Osteocyte (in vitro differentiated cells): ENCODE data around the gene IL1R2. TPM values are rescaled to one million over a fixed set of nuclear protein-coding genes. Genes with fewer than 3 reads are reported as not detected.

Experiments
- DNase-seq: peaks from one replicate; pipeline ENCODE4 v3.0.0; 2021; ENCODE audit warnings: mixed read lengths; ENCODE audit not compliant: unreplicated experiment; ENCODE audit errors: extremely low spot score
- H3K27ac Mint-ChIP-seq: one replicate; pipeline ENCODE4 v1.8.0; 2021; ENCODE audit warnings: mild to moderate bottlenecking, mixed read lengths; ENCODE audit not compliant: unreplicated experiment
- H3K27me3 Mint-ChIP-seq: one replicate; pipeline ENCODE4 v1.8.0; 2021; ENCODE audit warnings: mixed read lengths; ENCODE audit not compliant: unreplicated experiment
- H3K36me3 Mint-ChIP-seq: one replicate; pipeline ENCODE4 v1.8.0; 2021; ENCODE audit warnings: mixed read lengths; ENCODE audit not compliant: unreplicated experiment
- H3K4me1 Mint-ChIP-seq: one replicate; pipeline ENCODE4 v1.8.0; 2021; ENCODE audit warnings: mixed read lengths; ENCODE audit not compliant: unreplicated experiment
- H3K4me3 Mint-ChIP-seq: one replicate; pipeline ENCODE4 v1.8.0; 2021; ENCODE audit warnings: mild to moderate bottlenecking, moderate library complexity, mixed read lengths; ENCODE audit not compliant: unreplicated experiment
- H3K9me3 Mint-ChIP-seq: one replicate; pipeline ENCODE4 v1.8.0; 2021; ENCODE audit warnings: mixed read lengths; ENCODE audit not compliant: unreplicated experiment
- CTCF ChIP-seq: fragments of 200-600 bp; sonication (generic); IDR thresholded peaks from 2 replicates; pipeline ENCODE4 v1.5.0; 2021; ENCODE audit warnings: antibody characterized with exemption, mild to moderate bottlenecking, moderate library complexity
- total RNA-seq: library from RNA; stranded (reverse); gene quantifications from 2 replicates; pipeline ENCODE4 v1.2.1, GENCODE V29; 2021

IL1R2 gene
- total RNA-seq, 1 donor from 2014 or later, result not detected

- no peak for TF ChIP-seq CTCF
- peaks cover 5% of the 10 kb centered on the region for H3K36me3 Mint-ChIP-seq
- no peak overlapping the region for H3K27ac Mint-ChIP-seq
Measured at GRCh38 chr2:101969723-101970122, 22.0 kb upstream of the IL1R2 start.

GRCh38 chr2:101970901-101971300 is 20.9 kb upstream of the IL1R2 start:
- no peak for DNase-seq
- Mint-ChIP-seq H3K36me3 (peaks cover 5% of the 10 kb centered on the region), H3K27me3 (no peaks in the 10 kb centered on the region), H3K4me3 (no peak overlapping the region), H3K9me3 (peaks cover 16% of the 10 kb centered on the region), H3K27ac (no peak overlapping the region), H3K4me1 (peaks cover 39% of the 10 kb centered on the region)
- TF ChIP-seq CTCF, result no peak

More at GRCh38 chr2:101969723-101970122, 22.0 kb upstream of the IL1R2 start:
- no peak for DNase-seq
- peaks cover 6% of the 10 kb centered on the region for H3K27me3 Mint-ChIP-seq
- H3K4me1 Mint-ChIP-seq, result peaks cover 27% of the 10 kb centered on the region
- no peak overlapping the region for H3K4me3 Mint-ChIP-seq
- H3K9me3 Mint-ChIP-seq, result peaks cover 16% of the 10 kb centered on the region

- peaks cover 48% of the 10 kb centered on the region for H3K4me1 Mint-ChIP-seq
- peaks cover 16% of the 10 kb centered on the region for H3K9me3 Mint-ChIP-seq
- H3K27ac Mint-ChIP-seq, result peak overlapping the region; percentile 12
- peaks cover 5% of the 10 kb centered on the region for H3K36me3 Mint-ChIP-seq
- no peaks in the 10 kb centered on the region for H3K27me3 Mint-ChIP-seq
- no peak for TF ChIP-seq CTCF
- no peak for DNase-seq
- no peak overlapping the region for H3K4me3 Mint-ChIP-seq
Measured at GRCh38 chr2:101971836-101972235, 19.9 kb upstream of the IL1R2 start.

GRCh38 chr2:101972621-101973434 is 18.9 kb upstream of the IL1R2 start:
- peaks cover 57% of the 10 kb centered on the region for H3K4me1 Mint-ChIP-seq
- H3K27me3 Mint-ChIP-seq, result no peaks in the 10 kb centered on the region
- peaks cover 16% of the 10 kb centered on the region for H3K9me3 Mint-ChIP-seq
- H3K36me3 Mint-ChIP-seq, result peaks cover 5% of the 10 kb centered on the region
- no peak for TF ChIP-seq CTCF
- H3K4me3 Mint-ChIP-seq, result no peak overlapping the region
- DNase-seq, result no peak
- peak overlapping the region; percentile 54 for H3K27ac Mint-ChIP-seq

- Mint-ChIP-seq H3K27me3 (no peaks in the 10 kb centered on the region), H3K9me3 (peaks cover 16% of the 10 kb centered on the region), H3K27ac (peak overlapping the region; percentile 44), H3K4me1 (peaks cover 60% of the 10 kb centered on the region), H3K36me3 (peaks cover 5% of the 10 kb centered on the region), H3K4me3 (no peak overlapping the region)
- no peak for DNase-seq
- no peak for TF ChIP-seq CTCF
Measured at GRCh38 chr2:101974663-101975062, 17.1 kb upstream of the IL1R2 start.
